ENCODE data around the gene TRH.

TRH gene, protein sequence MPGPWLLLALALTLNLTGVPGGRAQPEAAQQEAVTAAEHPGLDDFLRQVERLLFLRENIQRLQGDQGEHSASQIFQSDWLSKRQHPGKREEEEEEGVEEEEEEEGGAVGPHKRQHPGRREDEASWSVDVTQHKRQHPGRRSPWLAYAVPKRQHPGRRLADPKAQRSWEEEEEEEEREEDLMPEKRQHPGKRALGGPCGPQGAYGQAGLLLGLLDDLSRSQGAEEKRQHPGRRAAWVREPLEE

DNA sequence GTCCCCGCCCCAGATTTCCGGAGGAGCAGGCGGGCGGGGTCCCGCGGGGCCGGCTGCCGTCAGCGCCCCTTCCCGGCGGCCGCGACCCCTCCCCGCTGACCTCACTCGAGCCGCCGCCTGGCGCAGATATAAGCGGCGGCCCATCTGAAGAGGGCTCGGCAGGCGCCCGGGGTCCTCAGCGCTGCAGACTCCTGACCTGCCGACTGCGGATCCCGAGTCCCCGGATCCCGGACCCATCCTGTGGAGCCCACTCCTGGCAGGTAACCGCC is at the start of gene TRH:
TRH (plus strand) TSS at position 157 of the 269 bp plus-strand sequence. CDS start 1,097 bp downstream, outside the sequence.
- FAIRE-seq, result no peak

DNA sequence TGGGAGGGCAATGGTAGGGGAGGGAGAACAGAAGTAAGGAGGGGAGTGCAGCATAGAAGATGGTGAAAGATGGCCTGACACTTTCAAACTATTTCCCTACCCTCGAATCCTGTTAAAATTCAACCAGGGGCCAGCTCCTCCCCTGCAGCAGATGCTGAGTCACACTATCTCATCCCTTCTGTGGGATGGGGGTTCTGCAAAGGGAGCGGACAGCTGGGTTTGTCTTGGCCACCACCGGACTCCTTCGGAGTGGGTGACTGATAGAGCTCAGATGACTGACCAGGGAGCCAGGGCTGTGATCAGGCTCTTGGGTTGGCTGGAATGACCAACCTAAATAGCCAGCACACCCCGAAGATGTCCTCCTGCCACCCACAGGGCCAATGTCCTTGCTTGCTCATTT is 47.4 kb upstream of the TRH start:
- no peak for FAIRE-seq

DNA sequence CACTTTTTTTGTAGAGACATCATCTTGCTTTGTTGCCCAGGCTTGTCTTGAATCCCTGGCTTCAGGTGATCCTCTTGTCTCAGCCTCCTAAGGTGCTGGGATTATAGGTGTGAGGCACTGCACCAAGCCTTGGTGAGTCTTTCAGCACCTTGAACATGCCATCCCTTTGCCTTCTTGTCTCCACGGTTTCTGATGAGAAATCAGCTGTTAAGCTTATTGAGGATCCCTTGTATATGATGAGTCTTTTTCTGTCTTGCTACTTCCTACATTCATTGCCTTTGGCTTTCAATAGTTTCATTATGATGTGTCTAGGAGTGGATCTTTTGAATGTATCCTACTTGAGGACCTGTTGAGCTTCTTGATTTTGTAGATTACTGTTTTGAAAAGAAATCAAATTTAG is 45.1 kb upstream of the TRH start:
- FAIRE-seq, result no peak

DNA sequence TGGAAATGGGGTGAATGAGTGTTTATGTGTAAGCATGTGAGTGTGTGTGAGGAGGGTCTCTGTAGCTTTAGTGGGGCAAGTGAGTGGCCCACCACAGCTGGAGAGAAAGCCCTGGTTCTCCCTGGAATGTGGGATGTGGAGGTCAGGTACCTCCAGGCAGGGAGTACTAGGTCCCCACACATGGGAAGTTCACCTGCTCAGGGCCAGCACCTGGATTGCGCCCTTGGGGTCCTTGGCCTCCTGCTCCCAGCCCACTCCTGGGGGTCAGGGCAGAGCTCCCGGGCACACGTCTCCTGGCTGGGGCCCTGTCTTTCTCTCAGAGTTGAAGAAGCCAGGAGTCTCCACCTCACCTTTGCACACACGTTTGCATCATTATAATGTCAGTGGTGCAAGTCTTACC is 41.0 kb upstream of the TRH start:
- no peak for FAIRE-seq

DNA sequence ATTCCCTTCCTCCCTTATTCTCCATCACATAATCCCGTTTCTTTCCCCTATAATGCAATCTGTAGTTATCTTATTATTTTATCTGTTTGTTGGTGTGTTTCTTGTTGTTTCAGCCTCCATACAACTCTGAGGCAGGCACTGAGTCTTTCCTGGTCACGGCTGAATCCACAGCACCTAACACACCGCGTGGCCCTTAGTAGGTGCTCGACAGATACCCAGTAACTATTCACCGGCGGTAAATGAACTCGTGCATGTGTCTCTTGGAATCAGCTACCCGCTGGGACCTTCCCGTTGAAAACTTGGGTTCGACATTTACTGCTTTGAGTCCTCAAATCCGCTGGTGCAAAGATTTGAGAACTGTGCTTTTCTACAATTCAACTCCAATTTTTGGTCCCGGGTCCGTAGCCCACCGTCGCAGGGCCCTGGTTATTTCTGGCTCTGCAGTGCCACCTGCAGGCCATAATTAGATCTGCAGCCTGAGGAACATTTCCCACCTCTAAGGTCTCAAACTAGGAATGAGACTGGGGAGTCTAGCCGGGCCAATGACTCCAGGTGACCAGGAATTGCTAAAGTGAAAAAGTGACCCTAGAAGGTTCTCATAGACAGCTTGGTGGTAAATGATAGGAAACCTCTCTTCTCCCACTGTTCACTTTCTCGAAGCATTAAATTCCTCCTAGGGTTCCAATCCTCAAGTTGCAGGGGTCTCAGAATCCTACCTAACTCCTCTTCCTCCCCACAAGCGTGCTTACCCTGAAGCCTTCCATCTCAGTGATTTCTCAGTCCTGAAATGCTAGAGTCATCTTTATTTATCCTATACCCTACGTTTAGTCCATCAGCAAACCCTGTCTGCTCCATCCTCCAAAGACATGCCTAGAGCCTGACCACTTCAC is 40.0 kb upstream of the TRH start:
- no peak for FAIRE-seq

DNA sequence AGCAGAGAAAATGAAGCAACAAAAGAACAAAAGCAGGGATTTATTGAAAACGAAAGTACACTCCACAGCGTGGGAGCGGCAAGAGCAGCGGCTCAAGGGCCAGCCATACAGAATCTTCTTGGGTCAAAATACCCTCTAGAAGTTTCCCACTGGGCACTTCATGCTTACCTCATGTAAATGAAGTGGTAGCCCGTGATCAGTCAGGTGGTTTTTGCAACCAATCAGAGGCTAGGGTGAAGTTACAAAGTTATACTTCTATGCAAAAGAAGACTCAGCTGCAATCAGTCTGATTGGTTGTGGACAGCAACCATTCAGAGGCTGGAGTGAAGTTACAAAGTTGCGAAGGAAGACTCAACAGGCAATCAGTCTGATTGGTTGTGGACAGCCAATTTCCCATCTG is 37.8 kb upstream of the TRH start:
- no peak for FAIRE-seq

DNA sequence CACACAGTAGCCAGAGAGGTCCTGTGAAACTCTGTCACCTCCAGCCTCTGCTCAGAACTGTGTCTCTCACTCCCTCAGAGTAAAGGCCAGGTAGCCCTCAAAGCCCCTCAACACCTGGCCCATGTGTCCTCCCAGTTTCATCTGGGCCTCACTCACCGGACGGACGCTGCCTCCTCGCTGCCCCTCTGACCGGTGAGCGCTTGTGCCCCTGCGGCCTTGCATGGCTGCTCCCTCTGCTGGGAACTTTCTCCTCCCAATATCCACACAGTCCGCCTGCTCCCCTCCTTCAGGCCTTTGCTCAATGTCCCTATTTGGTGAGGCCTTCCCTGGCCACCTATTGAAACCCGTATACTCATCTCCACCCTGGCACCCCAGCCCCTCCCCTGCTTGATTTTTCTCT is 36.8 kb upstream of the TRH start:
- FAIRE-seq, result no peak

DNA sequence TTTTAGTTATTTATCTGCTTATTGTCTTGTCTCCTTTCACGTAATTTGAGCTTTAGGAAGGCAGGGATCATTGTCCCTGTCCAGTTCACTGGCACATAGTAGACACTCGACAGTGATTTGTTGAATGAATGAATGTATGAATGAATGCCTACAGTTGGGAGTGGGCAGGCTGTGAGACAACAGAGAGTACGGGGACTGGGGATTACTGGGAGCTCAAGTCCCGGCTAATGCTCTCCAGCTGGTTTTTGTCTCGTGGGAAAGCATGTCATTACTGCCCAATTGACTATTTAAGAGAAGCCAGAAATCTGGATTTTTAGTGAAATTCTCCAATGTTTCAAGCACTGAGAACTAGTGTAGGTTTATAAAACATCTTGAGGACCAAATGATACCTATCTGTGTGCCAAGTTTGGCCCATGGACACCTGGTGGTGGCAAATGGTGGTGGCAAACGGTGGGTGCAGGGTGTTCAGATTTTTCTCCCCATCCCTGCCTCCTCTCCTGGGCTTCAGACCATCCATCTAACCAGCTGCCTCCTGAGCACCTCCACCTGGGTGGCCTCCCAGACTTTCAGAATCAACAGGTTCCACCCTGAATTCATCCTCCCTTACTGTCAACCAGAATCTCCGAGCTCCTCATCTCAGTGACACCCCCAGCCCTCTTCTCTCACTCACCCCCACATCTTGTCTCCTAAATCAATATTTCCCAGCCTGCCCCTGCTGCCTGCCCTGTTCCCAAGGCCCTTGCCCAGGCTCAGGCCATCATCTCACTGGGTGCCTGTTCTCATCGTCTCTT is 36.2 kb upstream of the TRH start:
- FAIRE-seq, result no peak

DNA sequence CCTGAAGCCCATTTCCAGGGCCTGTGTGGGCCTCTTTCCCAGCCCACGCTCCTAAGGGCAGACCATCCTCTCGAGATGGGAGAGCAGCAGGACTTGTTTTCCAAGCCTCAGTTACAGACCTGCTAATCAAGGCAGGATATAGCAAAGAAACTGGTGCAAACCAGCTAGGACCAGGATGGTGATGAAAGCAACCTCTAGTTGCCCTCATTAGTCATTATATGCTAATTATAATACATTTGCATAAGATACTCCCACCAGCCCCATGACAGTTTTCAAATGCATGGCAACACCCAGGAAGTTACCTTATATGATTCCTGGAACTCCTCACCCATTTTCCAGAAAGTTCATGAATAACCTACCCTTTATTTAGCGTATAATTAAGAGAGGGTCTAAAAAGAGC is 34.4 kb upstream of the TRH start:
- no peak for FAIRE-seq

DNA sequence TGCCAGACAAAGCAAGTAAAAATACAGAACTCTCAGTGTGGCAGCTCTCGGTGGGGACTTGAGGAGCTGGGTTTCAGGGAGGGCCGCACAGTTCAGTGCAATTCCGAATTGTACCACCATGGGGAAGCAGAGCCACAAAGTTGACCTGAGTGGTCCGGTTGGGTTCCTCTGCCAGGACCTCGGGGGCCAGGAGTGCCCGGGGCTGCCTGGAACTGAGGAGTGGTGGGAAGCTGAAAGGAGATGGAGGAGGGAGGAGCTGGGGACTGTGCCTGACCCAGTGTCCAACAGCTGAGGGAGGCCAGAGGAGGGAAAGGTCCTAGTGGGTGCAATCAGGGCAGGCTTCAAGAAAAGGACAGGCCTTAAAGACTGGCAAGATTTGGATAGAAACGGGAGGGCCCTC is 32.2 kb upstream of the TRH start:
- FAIRE-seq, result no peak

DNA sequence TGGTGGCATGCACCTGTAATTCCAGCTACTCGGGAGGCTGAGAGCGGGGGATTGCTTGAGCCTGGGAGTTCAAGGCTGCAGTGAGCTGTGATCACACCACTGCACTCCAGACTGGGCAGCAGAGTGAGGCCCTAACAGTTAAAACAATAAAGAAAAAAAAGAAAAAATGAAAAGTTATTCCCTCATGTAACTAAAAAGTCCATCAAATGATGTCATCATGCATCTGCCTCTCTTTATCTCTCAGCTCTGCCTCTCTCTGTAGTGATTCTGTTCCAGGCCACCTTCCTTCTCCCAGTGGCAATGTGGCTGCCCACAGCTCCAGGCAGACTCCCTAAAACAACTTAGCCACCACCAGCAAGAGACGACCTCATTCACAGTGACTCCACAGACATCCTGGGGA is 31.5 kb upstream of the TRH start:
- no peak for FAIRE-seq

DNA sequence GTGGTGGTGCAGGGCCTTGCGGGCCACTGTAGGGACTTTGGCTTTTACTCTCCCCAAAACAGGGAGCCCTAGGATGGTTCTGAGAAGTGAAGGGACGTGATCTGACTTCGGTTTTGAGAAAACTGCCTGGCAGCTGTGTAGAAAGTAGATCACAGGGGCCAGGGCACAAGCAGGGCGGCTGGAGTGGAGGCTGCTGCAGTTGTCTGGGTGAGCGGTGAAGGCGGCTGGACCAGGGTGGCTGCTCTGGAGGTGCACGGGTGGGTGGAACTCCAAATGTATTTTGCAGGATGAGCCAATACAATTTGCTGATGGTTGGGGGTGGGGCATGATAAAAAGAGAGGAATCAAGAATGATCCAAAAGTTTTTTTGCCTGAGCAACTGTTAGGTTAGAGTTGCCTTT is 29.8 kb upstream of the TRH start:
- FAIRE-seq, result no peak

DNA sequence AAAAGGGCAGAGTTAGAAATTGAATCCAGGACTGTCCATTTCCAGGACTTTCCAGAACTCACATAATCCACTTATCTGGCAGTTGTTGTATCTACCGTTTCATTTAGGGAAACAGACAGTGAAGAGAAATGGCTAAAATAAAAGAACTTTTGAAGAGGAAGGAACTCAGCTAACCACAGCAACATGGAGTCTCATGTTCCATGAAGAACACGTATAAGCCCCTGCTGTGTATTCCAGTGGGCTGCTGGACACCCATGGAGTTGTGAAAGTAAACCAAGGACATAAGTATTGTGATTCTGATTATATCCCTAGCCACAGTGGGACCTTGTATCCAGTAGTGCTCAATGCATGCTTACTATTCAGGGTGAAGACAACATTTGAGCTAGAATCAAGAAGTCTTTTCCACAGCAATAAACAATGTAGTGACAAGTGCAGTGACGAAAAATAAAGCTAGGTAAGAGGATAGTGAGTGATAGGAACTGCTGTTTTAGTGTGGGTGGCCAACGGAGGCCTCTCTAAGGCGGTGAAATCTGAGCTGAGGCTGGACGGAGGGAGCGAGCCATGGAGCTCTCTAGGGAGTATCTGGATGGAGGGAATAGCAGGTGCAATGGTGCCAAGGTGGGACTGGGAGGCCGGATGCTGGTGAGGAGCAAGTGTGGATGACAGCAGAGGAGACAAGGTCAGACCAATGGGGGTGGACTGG is 26.8 kb upstream of the TRH start:
- FAIRE-seq, result no peak

DNA sequence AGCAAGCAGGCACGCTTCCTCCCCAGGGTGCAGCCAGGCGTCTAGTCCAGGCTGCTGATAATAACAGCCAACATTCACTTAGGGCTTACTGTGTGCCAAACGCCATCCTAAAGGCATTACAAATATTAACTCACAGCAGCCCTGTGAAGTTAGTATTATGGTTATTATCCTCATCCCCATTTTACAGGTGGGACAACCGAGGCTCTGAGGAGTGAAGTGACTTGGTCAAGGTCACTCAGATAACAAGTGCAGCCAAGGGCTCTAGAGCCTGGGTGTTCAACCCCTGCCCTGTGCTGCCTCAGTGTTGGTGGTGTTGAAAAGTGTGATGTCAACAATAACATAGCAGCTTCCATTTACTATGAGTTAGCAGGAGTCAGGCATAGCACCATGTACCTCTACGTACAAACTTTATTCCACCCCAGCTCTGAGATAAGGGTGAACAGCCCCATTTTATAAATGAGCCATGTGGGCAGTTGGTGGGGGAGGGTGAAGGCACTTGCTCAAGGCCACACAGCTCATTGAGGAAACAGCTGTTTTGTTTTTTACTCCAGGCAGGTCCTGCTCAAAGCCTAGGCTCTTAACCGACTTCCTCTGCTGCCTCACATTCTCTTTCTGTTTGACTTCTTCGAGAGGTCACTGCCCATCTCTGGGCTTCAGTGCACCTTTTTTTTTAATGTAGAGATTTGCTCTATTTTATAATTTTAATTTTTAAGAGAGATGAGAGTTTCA is 24.0 kb upstream of the TRH start:
- FAIRE-seq, result no peak

DNA sequence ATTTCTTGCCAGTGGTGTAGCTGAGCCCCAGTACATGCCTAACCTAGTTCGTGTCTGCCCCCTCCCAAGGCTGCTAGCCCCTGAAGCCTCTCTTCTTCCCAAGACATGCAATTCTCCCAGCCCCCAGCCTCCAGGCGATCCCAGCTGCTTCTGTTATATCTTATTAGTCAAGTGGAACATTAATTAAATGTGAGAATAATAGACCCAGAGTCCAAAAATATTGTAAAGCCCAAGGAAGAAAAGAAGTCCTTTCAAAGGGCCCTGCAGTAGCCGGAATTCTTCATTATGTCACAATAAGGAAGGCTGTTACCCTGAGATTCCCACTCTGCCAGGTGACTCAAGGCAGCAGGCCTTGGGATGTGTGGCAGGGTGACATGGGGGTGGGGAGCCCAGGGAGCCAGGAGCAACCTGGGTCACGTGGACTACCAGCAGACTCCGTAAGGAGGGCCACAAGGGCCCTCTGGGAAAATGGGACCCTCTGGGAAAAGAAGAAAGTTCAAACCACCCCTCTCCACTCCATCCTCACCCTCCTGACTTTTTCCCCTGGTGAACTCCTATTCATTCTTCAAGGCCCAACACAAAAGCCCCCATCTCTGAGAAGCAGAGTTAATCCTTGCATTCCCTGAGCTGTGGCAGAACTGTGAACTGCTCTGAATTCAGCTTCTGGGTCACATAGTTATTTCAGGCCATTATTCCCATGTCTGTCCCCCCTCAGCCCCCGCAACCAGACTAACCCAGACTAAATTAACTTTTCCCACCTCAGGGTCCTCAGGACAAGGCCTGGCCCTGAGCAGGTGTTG is 21.8 kb upstream of the TRH start:
- no peak for FAIRE-seq

DNA sequence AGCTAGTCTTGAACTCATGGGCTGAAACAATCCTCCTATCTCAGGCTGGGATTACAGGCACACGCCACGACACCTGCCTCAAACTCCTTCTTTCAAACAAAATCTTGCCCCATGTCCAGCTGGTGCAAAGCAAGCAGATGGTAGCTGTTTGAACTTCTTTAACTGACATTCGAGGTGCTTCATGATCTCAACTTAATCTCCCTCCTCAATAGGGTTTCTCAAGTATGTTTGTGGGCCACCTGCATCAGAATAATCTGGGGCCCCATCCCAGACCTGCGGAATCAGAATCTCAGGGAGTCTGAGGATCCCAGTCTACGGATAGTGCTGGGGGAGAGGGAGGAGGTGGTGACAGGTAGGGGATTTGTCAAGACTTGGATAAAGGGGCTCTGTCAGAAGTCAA is 20.9 kb upstream of the TRH start:
- no peak for FAIRE-seq

DNA sequence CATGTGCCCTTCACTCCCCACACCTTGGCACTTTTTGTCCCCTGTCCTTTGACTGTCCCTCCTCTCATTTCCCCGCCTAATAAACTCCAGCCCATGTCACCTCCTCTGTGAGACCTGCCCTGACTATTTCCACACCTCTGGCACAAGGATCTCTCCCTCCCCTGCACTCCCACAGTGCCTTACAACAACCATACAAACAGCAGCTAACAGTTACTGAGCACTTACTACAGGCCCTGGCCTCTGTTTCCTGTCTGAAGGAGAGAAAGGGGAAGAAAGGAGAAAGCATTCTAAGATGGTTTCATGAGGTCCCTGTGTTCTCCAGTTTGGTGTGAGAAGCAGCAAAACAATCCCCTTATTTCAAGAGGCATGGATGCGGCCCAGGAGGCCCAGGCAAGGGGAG is 20.0 kb upstream of the TRH start:
- FAIRE-seq, result no peak

DNA sequence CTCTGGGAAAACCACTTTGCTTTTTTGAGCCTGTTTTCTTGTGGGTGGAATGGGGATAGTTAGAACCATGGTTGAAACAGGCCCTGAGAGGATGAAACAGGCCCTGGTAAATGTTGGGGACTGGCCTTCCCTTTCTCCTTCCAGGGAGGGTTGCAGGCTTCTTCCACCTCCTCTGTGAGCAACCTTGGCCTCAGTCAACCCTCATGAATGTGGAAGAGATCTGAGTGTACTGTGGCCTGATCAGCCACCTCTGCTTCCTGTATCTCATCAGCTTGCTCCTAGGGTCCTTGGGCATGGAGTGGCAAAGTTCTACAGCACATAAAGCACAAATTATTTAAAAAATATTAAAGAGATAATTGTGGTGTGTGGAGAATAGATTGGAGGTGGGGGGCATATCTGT is 17.6 kb upstream of the TRH start:
- no peak for FAIRE-seq

DNA sequence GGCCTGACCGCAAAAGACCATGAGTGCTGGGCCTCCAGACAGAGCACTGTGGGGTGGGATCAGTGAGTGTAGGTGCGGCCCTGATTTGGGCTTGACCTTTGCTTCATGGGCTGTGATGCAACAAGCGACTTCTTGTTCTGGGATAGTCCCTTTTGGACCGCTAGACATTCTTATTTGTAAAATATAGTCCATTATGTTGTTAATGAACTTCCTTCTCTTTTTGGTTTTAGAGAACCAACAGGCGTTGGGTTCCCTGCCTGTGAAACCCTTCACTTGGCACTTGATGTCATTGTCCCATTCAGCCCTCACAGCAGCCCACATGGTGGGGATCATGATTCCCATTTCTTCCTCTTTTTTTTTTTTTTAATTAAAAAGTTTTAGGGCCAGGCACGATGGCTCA is 15.8 kb upstream of the TRH start:
- FAIRE-seq, result no peak

DNA sequence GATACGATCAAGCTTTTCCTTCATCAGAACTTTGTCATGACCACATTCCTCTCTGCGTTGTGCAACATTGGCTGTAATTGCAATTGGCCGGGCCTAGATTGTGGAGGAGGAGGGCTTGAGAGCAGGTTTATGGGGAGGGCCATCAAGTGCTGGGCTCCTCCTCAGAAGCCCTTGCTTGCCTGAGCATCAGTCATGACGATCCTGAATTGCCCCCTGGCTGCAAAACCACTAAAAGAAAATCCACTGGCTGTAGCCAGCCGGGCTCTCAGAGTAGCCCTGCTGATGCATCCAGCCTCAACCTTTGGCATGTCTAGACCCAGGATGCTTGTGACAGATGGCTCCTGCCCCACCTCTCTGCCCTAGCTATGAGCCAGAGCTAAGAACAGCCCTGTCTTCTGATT is 13.4 kb upstream of the TRH start:
- FAIRE-seq, result no peak

DNA sequence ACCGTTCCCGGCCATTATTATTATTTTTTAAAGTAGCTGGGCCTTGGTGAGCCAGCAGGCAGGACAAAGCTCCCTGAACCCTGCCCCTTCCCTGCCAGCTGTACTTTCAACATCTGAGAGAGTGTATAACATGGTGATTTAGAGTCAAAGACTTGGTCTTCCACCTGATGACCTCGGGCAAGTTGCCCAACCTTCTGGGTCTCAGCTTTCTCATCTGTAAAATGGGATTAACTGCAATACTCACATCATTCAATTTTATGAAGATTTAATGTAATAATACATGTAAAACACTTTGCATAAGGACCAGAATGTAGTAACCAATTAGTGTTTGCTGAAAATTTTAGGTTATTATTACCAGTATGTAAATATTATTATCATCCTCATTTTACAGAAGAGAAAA is 11.9 kb upstream of the TRH start:
- no peak for FAIRE-seq

DNA sequence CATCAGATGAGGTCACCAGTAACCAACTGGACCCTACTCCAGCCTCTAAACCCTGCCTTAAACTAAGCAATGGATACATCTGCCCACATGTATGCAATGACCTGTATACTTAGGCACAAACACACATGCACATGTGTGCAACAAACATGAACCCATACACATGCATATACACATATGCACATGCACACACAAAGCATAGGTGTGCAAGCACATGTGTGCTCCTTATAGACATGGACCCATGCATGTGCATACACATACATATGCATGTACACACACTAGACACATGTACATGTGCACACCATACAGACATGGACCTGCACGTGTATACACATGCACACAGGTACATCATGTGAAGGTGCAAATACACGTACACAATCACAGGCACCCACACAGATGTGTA is 8.6 kb upstream of the TRH start:
- no peak for FAIRE-seq
